Measurements from ENCODE around the gene MACF1.
A peak's percentile ranks its signal among the peaks of the same experiment; 100 is the strongest.

The MACF1 gene

GRCh38 chr1:39407896-39408640, 203.6 kb downstream of the MACF1 start:
- no peak for DNase-seq
- no peak for TF ChIP-seq POLR2A (IDR thresholded peaks at IDR 0.05; ENCODE audit: low read length)
- TF ChIP-seq GATA1 (IDR thresholded peaks at IDR 0.05; ENCODE audit: low read depth, low read length) = no peak

GRCh38 chr1:39408641-39409054, 204.2 kb downstream of the MACF1 start:
- peak; percentile 87 for DNase-seq
- TF ChIP-seq GATA1 (IDR thresholded peaks at IDR 0.05; ENCODE audit: low read depth, low read length) (no peak), POLR2A (IDR thresholded peaks at IDR 0.05; ENCODE audit: low read length) (no peak)

- DNase-seq = peak in 1 of 2 experiments; percentile 56
- TF ChIP-seq GATA1 (IDR thresholded peaks at IDR 0.05; ENCODE audit: low read depth, low read length) = no peak
- no peak for TF ChIP-seq POLR2A (IDR thresholded peaks at IDR 0.05; ENCODE audit: low read length)
Observed at GRCh38 chr1:39409055-39409816, 204.7 kb downstream of the MACF1 start.

GRCh38 chr1:39410915-39411436, 206.5 kb downstream of the MACF1 start:
- TF ChIP-seq GATA1 (IDR thresholded peaks at IDR 0.05; ENCODE audit: low read depth, low read length) = no peak
- no peak for TF ChIP-seq POLR2A (IDR thresholded peaks at IDR 0.05; ENCODE audit: low read length)
- peak; percentile 83 for DNase-seq

- no peak for DNase-seq
- TF ChIP-seq GATA1 (IDR thresholded peaks at IDR 0.05; ENCODE audit: low read depth, low read length) = no peak
- no peak for TF ChIP-seq POLR2A (IDR thresholded peaks at IDR 0.05; ENCODE audit: low read length)
Observed at GRCh38 chr1:39411526-39412478, 207.3 kb downstream of the MACF1 start.

- DNase-seq = no peak
- no peak for TF ChIP-seq GATA1 (IDR thresholded peaks at IDR 0.05; ENCODE audit: low read depth, low read length)
- TF ChIP-seq POLR2A (IDR thresholded peaks at IDR 0.05; ENCODE audit: low read length) = no peak
Observed at GRCh38 chr1:39412892-39413291, 208.4 kb downstream of the MACF1 start.

- TF ChIP-seq GATA1 (IDR thresholded peaks at IDR 0.05; ENCODE audit: low read depth, low read length) = no peak
- no peak for TF ChIP-seq POLR2A (IDR thresholded peaks at IDR 0.05; ENCODE audit: low read length)
- DNase-seq = no peak
Observed at GRCh38 chr1:39413902-39414528, 209.5 kb downstream of the MACF1 start.

GRCh38 chr1:39415553-39415952, 211.1 kb downstream of the MACF1 start:
- TF ChIP-seq POLR2A (IDR thresholded peaks at IDR 0.05; ENCODE audit: low read length) (no peak), GATA1 (IDR thresholded peaks at IDR 0.05; ENCODE audit: low read depth, low read length) (no peak)
- no peak for DNase-seq

GRCh38 chr1:39416609-39417008, 212.1 kb downstream of the MACF1 start:
- TF ChIP-seq POLR2A (IDR thresholded peaks at IDR 0.05; ENCODE audit: low read length) (no peak), GATA1 (IDR thresholded peaks at IDR 0.05; ENCODE audit: low read depth, low read length) (no peak)
- no peak for DNase-seq

- DNase-seq = no peak
- TF ChIP-seq GATA1 (IDR thresholded peaks at IDR 0.05; ENCODE audit: low read depth, low read length) = no peak
- no peak for TF ChIP-seq POLR2A (IDR thresholded peaks at IDR 0.05; ENCODE audit: low read length)
Observed at GRCh38 chr1:39418236-39418635, 213.7 kb downstream of the MACF1 start.

GRCh38 chr1:39420493-39420892, 216.0 kb downstream of the MACF1 start:
- no peak for DNase-seq
- TF ChIP-seq POLR2A (IDR thresholded peaks at IDR 0.05; ENCODE audit: low read length) (no peak), GATA1 (IDR thresholded peaks at IDR 0.05; ENCODE audit: low read depth, low read length) (no peak)

- DNase-seq = no peak
Observed at GRCh38 chr1:39422614-39423013, 218.1 kb downstream of the MACF1 start.

GRCh38 chr1:39425151-39425550, 220.7 kb downstream of the MACF1 start:
- no peak for DNase-seq
- TF ChIP-seq POLR2A (IDR thresholded peaks at IDR 0.05; ENCODE audit: low read length) = no peak
- TF ChIP-seq GATA1 (IDR thresholded peaks at IDR 0.05; ENCODE audit: low read depth, low read length) = no peak

More at GRCh38 chr1:39422614-39423013, 218.1 kb downstream of the MACF1 start:
- TF ChIP-seq POLR2A (IDR thresholded peaks at IDR 0.05; ENCODE audit: low read length) (no peak), GATA1 (IDR thresholded peaks at IDR 0.05; ENCODE audit: low read depth, low read length) (no peak)
